DOHH2 (cell line): ENCODE data around the gene ROBO1.
"Not testable (repeated sequence)": the region's sequence is repeated elsewhere in the genome, so short reads cannot be mapped to it uniquely, and the experiment has no call there.

ENCODE experiments used
- H3F3A ChIP-seq: fragments of 200-600 bp; sonication (generic), shearing (Covaris generic); 2 replicates; pipeline ENCODE4 v1.6.0; 2016; ENCODE audit warnings: antibody characterized with exemption, mild to moderate bottlenecking; ENCODE audit not compliant: control insufficient read depth, insufficient read depth
- H3K27ac ChIP-seq: fragments of 200-600 bp; sonication (generic); 2 replicates; pipeline ENCODE4 v1.5.1; 2014; ENCODE audit warnings: low read depth, mild to moderate bottlenecking, low read length, moderate library complexity
- H3K27me3 ChIP-seq: fragments of 200-600 bp; sonication (generic); 2 replicates; pipeline ENCODE4 v1.6.1; 2014; ENCODE audit warnings: mild to moderate bottlenecking, low read length, mixed read lengths; ENCODE audit not compliant: control insufficient read depth
- H3K36me3 ChIP-seq: fragments of 200-600 bp; sonication (generic); 2 replicates; pipeline ENCODE4 v1.6.1; 2014; ENCODE audit warnings: mild to moderate bottlenecking, low read length, moderate library complexity, mixed read lengths; ENCODE audit not compliant: control insufficient read depth
- H3K4me1 ChIP-seq: fragments of 200-600 bp; sonication (generic); 2 replicates; pipeline ENCODE4 v1.6.1; 2014; ENCODE audit warnings: mild to moderate bottlenecking, low read length, mixed read lengths; ENCODE audit not compliant: control insufficient read depth
- H3K4me2 ChIP-seq: fragments of 200-600 bp; sonication (generic); 2 replicates; pipeline ENCODE4 v1.6.0; 2014; ENCODE audit warnings: mild to moderate bottlenecking, low read length, moderate library complexity
- H3K4me3 ChIP-seq: fragments of 200-600 bp; sonication (generic); 2 replicates; pipeline ENCODE4 v1.5.1; 2014; ENCODE audit warnings: mild to moderate bottlenecking, low read length, mixed read lengths
- H3K79me2 ChIP-seq: fragments of 200-600 bp; sonication (generic); 2 replicates; pipeline ENCODE4 v1.6.1; 2014; ENCODE audit warnings: mild to moderate bottlenecking, low read length, mixed read lengths; ENCODE audit not compliant: control insufficient read depth
- H3K9me2 ChIP-seq: fragments of 200-600 bp; sonication (generic); replicated peaks from 2 replicates; pipeline ENCODE4 v1.6.1; 2014; ENCODE audit warnings: mild to moderate bottlenecking, low read length, mixed read lengths; ENCODE audit not compliant: control insufficient read depth
- H3K9me3 ChIP-seq: fragments of 200-600 bp; sonication (generic); 2 replicates; pipeline ENCODE4 v1.6.1; 2014; ENCODE audit warnings: antibody characterized with exemption, low read length, mixed read lengths; ENCODE audit not compliant: control insufficient read depth, insufficient read depth
- H4K20me1 ChIP-seq: fragments of 200-600 bp; sonication (generic); 2 replicates; pipeline ENCODE4 v1.6.0; 2014; ENCODE audit warnings: low read depth, mild to moderate bottlenecking, antibody characterized with exemption, low read length, moderate library complexity; ENCODE audit not compliant: control insufficient read depth, insufficient read depth
- CTCF ChIP-seq: fragments of 200-600 bp; sonication (generic); IDR thresholded peaks from one replicate; pipeline ENCODE4 v1.5.1; 2014; ENCODE audit warnings: antibody characterized with exemption, mild to moderate bottlenecking, low read depth, low read length; ENCODE audit not compliant: poor library complexity, severe bottlenecking
- EZH2phosphoT487 ChIP-seq: fragments of 200-600 bp; sonication (generic); IDR thresholded peaks from 2 replicates; pipeline ENCODE4 v1.6.1; 2017; ENCODE audit warnings: borderline replicate concordance, mild to moderate bottlenecking, antibody characterized with exemption, low read length, moderate library complexity, mixed read lengths

ROBO1 gene

GRCh38 chr3:79178471-79179180 is 589.2 kb downstream of the ROBO1 start:
- no peaks in the 10 kb centered on the region for H3K27me3 ChIP-seq
- H3F3A ChIP-seq, result no peaks in the 10 kb centered on the region
- no peak overlapping the region for H3K4me2 ChIP-seq
- H3K36me3 ChIP-seq, result no peaks in the 10 kb centered on the region
- no peaks in the 10 kb centered on the region for H3K9me2 ChIP-seq
- no peaks in the 10 kb centered on the region for H3K79me2 ChIP-seq
- H3K9me3 ChIP-seq, result no peaks in the 10 kb centered on the region; the same call in 1 of the 2 replicates
- no peak overlapping the region for H3K27ac ChIP-seq
- H4K20me1 ChIP-seq, result no peaks in the 10 kb centered on the region
- H3K4me3 ChIP-seq, result no peak overlapping the region
- no peaks in the 10 kb centered on the region for H3K4me1 ChIP-seq
- TF ChIP-seq EZH2phosphoT487 (no peak), CTCF (no peak)

GRCh38 chr3:79175870-79176269 is 591.9 kb downstream of the ROBO1 start:
- H3K4me1 ChIP-seq, result no peaks in the 10 kb centered on the region
- no peaks in the 10 kb centered on the region for H3K79me2 ChIP-seq
- H3K36me3 ChIP-seq, result no peaks in the 10 kb centered on the region
- H3K9me2 ChIP-seq, result no peaks in the 10 kb centered on the region
- no peaks in the 10 kb centered on the region for H3F3A ChIP-seq
- no peak for TF ChIP-seq CTCF
- no peaks in the 10 kb centered on the region for H4K20me1 ChIP-seq
- H3K9me3 ChIP-seq, result no peaks in the 10 kb centered on the region
- H3K4me2 ChIP-seq, result no peak overlapping the region
- no peaks in the 10 kb centered on the region for H3K27me3 ChIP-seq
- no peak overlapping the region for H3K4me3 ChIP-seq
- H3K27ac ChIP-seq, result no peak overlapping the region

GRCh38 chr3:79173259-79173658 is 594.5 kb downstream of the ROBO1 start:
- not testable (repeated sequence) for H3K4me2 ChIP-seq, H4K20me1 ChIP-seq, H3K9me3 ChIP-seq, H3K79me2 ChIP-seq, H3K27me3 ChIP-seq, H3K9me2 ChIP-seq, H3K36me3 ChIP-seq, H3F3A ChIP-seq, H3K4me3 ChIP-seq, H3K27ac ChIP-seq, H3K4me1 ChIP-seq

GRCh38 chr3:79172241-79172640 is 595.6 kb downstream of the ROBO1 start:
- TF ChIP-seq EZH2phosphoT487, result no peak
- TF ChIP-seq CTCF, result no peak
- no peak overlapping the region for H3K27ac ChIP-seq
- H3K4me1 ChIP-seq, result no peaks in the 10 kb centered on the region
- H4K20me1 ChIP-seq, result no peaks in the 10 kb centered on the region
- H3K4me2 ChIP-seq, result no peak overlapping the region
- H3K4me3 ChIP-seq, result no peak overlapping the region
- no peaks in the 10 kb centered on the region for H3K9me3 ChIP-seq
- no peaks in the 10 kb centered on the region for H3K79me2 ChIP-seq
- no peaks in the 10 kb centered on the region for H3K9me2 ChIP-seq
- no peaks in the 10 kb centered on the region for H3K36me3 ChIP-seq
- H3F3A ChIP-seq, result no peaks in the 10 kb centered on the region
- no peaks in the 10 kb centered on the region for H3K27me3 ChIP-seq
